Measurements from ENCODE around the gene TSPEAR. TPM values are rescaled to one million over a fixed set of nuclear protein-coding genes. Genes with fewer than 3 reads are reported as not detected.
"Not testable (repeated sequence)": the region's sequence is repeated elsewhere in the genome, so short reads cannot be mapped to it uniquely, and the experiment has no call there.

TSPEAR gene
- total and polyA plus RNA-seq, 5 experiments from 2014 or later, result 0.07 TPM; not detected in 4

GRCh38 chr21:44558329-44558675 is 153.1 kb downstream of the TSPEAR start:
- peaks cover under 1 to 26% (median 12%) of the 10 kb centered on the region in 3 donors for H3K36me3 Mint-ChIP-seq
- ATAC-seq, H3K4me3 Mint-ChIP-seq, H3K27me3 Mint-ChIP-seq, POLR2A ChIA-PET, H3K4me1 Mint-ChIP-seq: not testable (repeated sequence)
- DNase-seq, result peak in 1 of 10 donors; percentile 48
- H3K27ac Mint-ChIP-seq, result peak overlapping the region in 1 of 10 donors; percentile 43
- peaks cover 10 to 57% (median 25%) of the 10 kb centered on the region in 9 donors for H3K9me3 Mint-ChIP-seq

GRCh38 chr21:44557491-44558328 is 153.7 kb downstream of the TSPEAR start:
- ATAC-seq, result no peak
- POLR2A ChIA-PET, result no interaction called here
- peaks cover 10 to 57% (median 29%) of the 10 kb centered on the region in 9 donors for H3K9me3 Mint-ChIP-seq
- no peak overlapping the region for H3K4me3 Mint-ChIP-seq
- peaks cover 0 to 3% (median 0%) of the 10 kb centered on the region in 4 donors for H3K4me1 Mint-ChIP-seq
- H3K27ac Mint-ChIP-seq, result peak overlapping the region in 3 of 10 donors; percentile 15 to 90 (median 43)
- peaks cover 0 to 3% (median 0%) of the 10 kb centered on the region in 5 donors for H3K27me3 Mint-ChIP-seq
- DNase-seq, result peak in 1 of 10 donors; percentile 45
- H3K36me3 Mint-ChIP-seq, result peaks cover 5 to 32% (median 16%) of the 10 kb centered on the region in 3 donors

- POLR2A ChIA-PET, result no interaction called here
- Mint-ChIP-seq H3K36me3 (peaks cover 5 to 24% (median 16%) of the 10 kb centered on the region in 3 donors), H3K27me3 (peaks cover 0 to 3% (median 0%) of the 10 kb centered on the region in 5 donors), H3K4me1 (peaks cover 0 to 3% (median 0%) of the 10 kb centered on the region in 4 donors), H3K27ac (peak overlapping the region in 1 of 10 donors; percentile 34), H3K9me3 (peaks cover 6 to 49% (median 22%) of the 10 kb centered on the region in 9 donors), H3K4me3 (no peak overlapping the region)
- no peak for ATAC-seq
- no peak for DNase-seq
These were observed 154.5 kb downstream of the TSPEAR start for GRCh38 chr21:44556879-44557278.

- Mint-ChIP-seq H3K4me1 (peaks cover 0 to 7% (median 5%) of the 10 kb centered on the region in 4 donors), H3K9me3 (peaks cover under 1 to 39% (median 14%) of the 10 kb centered on the region in 9 donors), H3K27me3 (peaks cover 0 to 3% (median 0%) of the 10 kb centered on the region in 5 donors), H3K27ac (no peak overlapping the region), H3K36me3 (peaks cover 7 to 17% (median 12%) of the 10 kb centered on the region in 3 donors), H3K4me3 (no peak overlapping the region)
- peak in 1 of 10 donors; percentile 45 for DNase-seq
- POLR2A ChIA-PET, result no interaction called here
- ATAC-seq, result no peak
These were observed 156.0 kb downstream of the TSPEAR start for GRCh38 chr21:44555200-44555875.

GRCh38 chr21:44552681-44553080 is 158.7 kb downstream of the TSPEAR start:
- Mint-ChIP-seq H3K9me3 (peaks cover under 1 to 31% (median 14%) of the 10 kb centered on the region in 9 donors), H3K36me3 (peaks cover 7 to 20% (median 13%) of the 10 kb centered on the region in 3 donors), H3K4me1 (peaks cover 15 to 24% (median 20%) of the 10 kb centered on the region in 4 donors), H3K27me3 (peaks cover 0 to 3% (median 0%) of the 10 kb centered on the region in 5 donors), H3K27ac (peak overlapping the region in 1 of 10 donors; percentile 7), H3K4me3 (no peak overlapping the region)
- DNase-seq (no peak), ATAC-seq (no peak)
- POLR2A ChIA-PET, result no interaction called here

- H3K36me3 Mint-ChIP-seq, result peaks cover 7 to 25% (median 18%) of the 10 kb centered on the region in 3 donors
- H3K27me3 Mint-ChIP-seq, result peaks cover 0 to 3% (median 0%) of the 10 kb centered on the region in 5 donors
- no peak for DNase-seq
- no peak overlapping the region for H3K4me3 Mint-ChIP-seq
- peak overlapping the region in 4 of 10 donors; percentile 8 to 62 (median 28) for H3K27ac Mint-ChIP-seq
- H3K4me1 Mint-ChIP-seq, result peaks cover 20 to 29% (median 25%) of the 10 kb centered on the region in 4 donors
- no peak for ATAC-seq
- peaks cover 2 to 36% (median 20%) of the 10 kb centered on the region in 9 donors for H3K9me3 Mint-ChIP-seq
- POLR2A ChIA-PET, result no interaction called here
These were observed 159.2 kb downstream of the TSPEAR start for GRCh38 chr21:44552136-44552535.

- DNase-seq, result peak in 1 of 10 donors; percentile 56
- peaks cover 6 to 43% (median 27%) of the 10 kb centered on the region in 9 donors for H3K9me3 Mint-ChIP-seq
- peaks cover 0 to 3% (median 0%) of the 10 kb centered on the region in 5 donors for H3K27me3 Mint-ChIP-seq
- H3K4me1 Mint-ChIP-seq, result peaks cover 25 to 36% (median 31%) of the 10 kb centered on the region in 4 donors
- H3K27ac Mint-ChIP-seq, result peak within 1 kb of the TSS in 7 of 10 donors; percentile 9 to 63 (median 46)
- no peak within 1 kb of the TSS for H3K4me3 Mint-ChIP-seq
- POLR2A ChIA-PET, result no interaction called here
- H3K36me3 Mint-ChIP-seq, result peaks cover 7 to 32% (median 25%) of the 10 kb centered on the region in 3 donors
- ATAC-seq, result no peak
These were observed 159.9 kb downstream of the TSPEAR start, which contains the start of gene KRTAP10-2 for GRCh38 chr21:44551340-44551961. Gene KRTAP10-2, minus strand, starts transcription at chr21:44551505. Its CDS starts 47 bp downstream, at chr21:44551458.

- peak overlapping the region in 5 of 10 donors; percentile 15 to 63 (median 46) for H3K27ac Mint-ChIP-seq
- ATAC-seq (no peak), DNase-seq (peak in 1 of 10 donors; percentile 53)
- POLR2A ChIA-PET, result no interaction called here
- peaks cover 0 to 2% (median 0%) of the 10 kb centered on the region in 5 donors for H3K27me3 Mint-ChIP-seq
- no peak overlapping the region for H3K4me3 Mint-ChIP-seq
- H3K9me3 Mint-ChIP-seq, result peaks cover 6 to 44% (median 27%) of the 10 kb centered on the region in 9 donors
- peaks cover 25 to 36% (median 31%) of the 10 kb centered on the region in 4 donors for H3K4me1 Mint-ChIP-seq
- H3K36me3 Mint-ChIP-seq, result peaks cover 7 to 32% (median 30%) of the 10 kb centered on the region in 3 donors
These were observed 160.6 kb downstream of the TSPEAR start for GRCh38 chr21:44550807-44551206.

GRCh38 chr21:44550285-44550684 is 161.1 kb downstream of the TSPEAR start:
- ATAC-seq, H3K27me3 Mint-ChIP-seq, POLR2A ChIA-PET, H3K4me3 Mint-ChIP-seq, DNase-seq: not testable (repeated sequence)
- Mint-ChIP-seq H3K36me3 (peaks cover 7 to 37% (median 35%) of the 10 kb centered on the region in 3 donors), H3K4me1 (peaks cover 25 to 36% (median 31%) of the 10 kb centered on the region in 4 donors), H3K27ac (peak overlapping the region in 1 of 10 donors; percentile 18), H3K9me3 (peaks cover 6 to 48% (median 32%) of the 10 kb centered on the region in 9 donors)

- Mint-ChIP-seq H3K27ac (peak overlapping the region in 6 of 10 donors; percentile 34 to 96 (median 59)), H3K27me3 (peaks cover 0 to 1% (median 0%) of the 10 kb centered on the region in 5 donors), H3K9me3 (peaks cover 6 to 50% (median 31%) of the 10 kb centered on the region in 9 donors), H3K4me3 (peak overlapping the region in 4 of 10 donors; percentile 3 to 79 (median 37)), H3K36me3 (peaks cover 7 to 35% (median 34%) of the 10 kb centered on the region in 3 donors), H3K4me1 (peaks cover 25 to 36% (median 31%) of the 10 kb centered on the region in 4 donors)
- POLR2A ChIA-PET, result no interaction called here
- DNase-seq, result no peak
- no peak for ATAC-seq
These were observed 161.7 kb downstream of the TSPEAR start for GRCh38 chr21:44549525-44550211.

- POLR2A ChIA-PET, result no interaction called here
These were observed 162.4 kb downstream of the TSPEAR start for GRCh38 chr21:44548922-44549321.

More at GRCh38 chr21:44548922-44549321, 162.4 kb downstream of the TSPEAR start:
- Mint-ChIP-seq H3K27ac (peak overlapping the region; percentile 57 to 98 (median 96)), H3K9me3 (peaks cover 6 to 48% (median 30%) of the 10 kb centered on the region in 9 donors), H3K27me3 (no peaks in the 10 kb centered on the region), H3K4me3 (peak overlapping the region in 6 of 10 donors; percentile 3 to 86 (median 79)), H3K36me3 (peaks cover 7 to 35% (median 31%) of the 10 kb centered on the region in 3 donors), H3K4me1 (peaks cover 25 to 36% (median 31%) of the 10 kb centered on the region in 4 donors)
- no peak for ATAC-seq
- DNase-seq, result no peak

Measured in naive thymus-derived CD8-positive, alpha-beta T cell (primary cell).